Measurements from ENCODE around the gene KRT6A.
"Not testable (repeated sequence)": the region's sequence is repeated elsewhere in the genome, so short reads cannot be mapped to it uniquely, and the experiment has no call there.

Gene KRT6A

DNA sequence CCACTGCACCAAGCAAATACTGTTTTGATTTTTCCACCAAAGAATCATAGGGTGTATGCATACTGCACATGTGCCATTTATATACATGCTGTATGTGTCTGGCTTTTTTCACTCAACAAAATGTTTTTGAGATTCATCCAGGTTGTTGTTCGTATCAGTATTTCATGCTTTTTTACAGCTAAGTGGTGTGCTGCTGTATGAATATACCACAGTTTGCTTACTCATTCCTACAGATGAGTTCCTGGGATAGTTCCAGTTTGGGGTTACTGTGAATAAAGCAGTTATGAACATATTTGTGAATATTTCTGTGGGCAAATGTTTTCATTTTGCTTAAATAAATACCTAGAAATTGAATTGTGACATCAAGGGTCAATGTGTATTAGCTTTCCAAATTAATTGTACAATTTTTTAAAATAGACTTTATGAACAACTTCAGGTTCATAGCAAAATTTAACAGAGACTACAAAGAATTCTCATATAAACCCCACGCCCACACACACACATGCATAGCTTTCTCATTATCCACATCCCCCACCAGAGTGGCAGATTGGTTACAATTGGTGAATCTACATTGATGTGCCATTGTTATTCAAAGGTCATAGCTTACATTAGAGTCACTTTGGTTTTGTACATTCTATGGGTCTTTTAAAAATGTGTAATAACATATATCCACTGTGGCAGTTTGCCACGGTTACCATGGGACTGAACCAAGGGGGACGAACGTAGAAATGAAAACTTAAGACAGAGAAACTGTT, 6.9 kb upstream of the KRT6A start:
- no peak for DNase-seq

- no peak for DNase-seq
Measured at GRCh38 chr12:52498946-52499345, 5.9 kb upstream of the KRT6A start.

- DNase-seq = no peak
Measured at GRCh38 chr12:52497975-52498374, 4.9 kb upstream of the KRT6A start.

GRCh38 chr12:52496590-52497071, 3.6 kb upstream of the KRT6A start:
- no peak for DNase-seq

DNA sequence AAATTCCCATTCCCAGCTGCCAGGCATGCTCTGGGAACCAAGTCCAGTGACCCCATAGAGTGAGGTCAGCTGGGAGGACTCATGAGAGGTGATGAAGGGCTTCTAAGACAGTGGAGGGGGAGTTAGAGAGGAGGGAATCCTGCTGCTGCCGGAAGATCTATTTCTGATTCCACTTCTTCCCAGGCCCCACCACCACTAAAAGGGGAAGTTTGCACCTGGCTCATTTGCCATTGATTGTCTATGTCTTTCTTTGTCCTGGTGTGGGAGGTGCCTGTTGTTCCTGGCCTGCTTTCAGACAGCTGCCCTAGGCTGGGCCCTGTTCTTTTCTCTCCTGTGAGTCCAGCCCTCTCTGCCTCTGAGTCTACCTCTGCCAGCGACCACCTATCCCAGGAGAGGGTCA, 3.0 kb upstream of the KRT6A start:
- no peak for DNase-seq

- DNase-seq = no peak
Measured at GRCh38 chr12:52495389-52495788, 2.3 kb upstream of the KRT6A start.

DNA sequence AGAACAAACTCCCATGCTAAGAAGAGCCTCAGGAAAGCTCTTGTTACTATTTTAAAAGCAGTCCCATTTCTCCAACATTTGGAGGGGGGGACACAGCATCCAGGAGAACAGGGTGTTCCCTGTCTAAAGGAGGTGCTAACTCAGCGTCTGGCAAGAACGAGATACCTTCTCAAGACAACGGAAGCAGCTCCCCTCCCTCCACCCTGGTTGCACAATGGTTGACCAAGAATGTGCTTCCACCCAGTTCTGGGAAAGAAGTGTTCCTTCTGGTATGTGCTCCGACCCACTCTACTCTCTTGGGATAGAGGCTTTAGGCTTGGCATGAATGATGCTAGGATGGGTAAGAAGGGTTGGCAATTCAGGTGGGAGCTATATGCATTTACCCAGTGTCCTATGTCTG, 1.5 kb upstream of the KRT6A start:
- no peak for DNase-seq

- DNase-seq = no peak
Measured at GRCh38 chr12:52494100-52494499, 1.0 kb upstream of the KRT6A start.

- not testable (repeated sequence) for DNase-seq
Measured at GRCh38 chr12:52492405-52492804, 652 bp downstream of the KRT6A start.

GRCh38 chr12:52491495-52491894, 1.6 kb downstream of the KRT6A start:
- DNase-seq = not testable (repeated sequence)

GRCh38 chr12:52488736-52489135, 4.3 kb downstream of the KRT6A start:
- no peak for DNase-seq

- not testable (repeated sequence) for DNase-seq
Measured at GRCh38 chr12:52487744-52488443, 5.2 kb downstream of the KRT6A start.

GRCh38 chr12:52487211-52487610, 5.8 kb downstream of the KRT6A start:
- no peak for DNase-seq

- DNase-seq = no peak
Measured at GRCh38 chr12:52486166-52487105, 6.6 kb downstream of the KRT6A start.

DNA sequence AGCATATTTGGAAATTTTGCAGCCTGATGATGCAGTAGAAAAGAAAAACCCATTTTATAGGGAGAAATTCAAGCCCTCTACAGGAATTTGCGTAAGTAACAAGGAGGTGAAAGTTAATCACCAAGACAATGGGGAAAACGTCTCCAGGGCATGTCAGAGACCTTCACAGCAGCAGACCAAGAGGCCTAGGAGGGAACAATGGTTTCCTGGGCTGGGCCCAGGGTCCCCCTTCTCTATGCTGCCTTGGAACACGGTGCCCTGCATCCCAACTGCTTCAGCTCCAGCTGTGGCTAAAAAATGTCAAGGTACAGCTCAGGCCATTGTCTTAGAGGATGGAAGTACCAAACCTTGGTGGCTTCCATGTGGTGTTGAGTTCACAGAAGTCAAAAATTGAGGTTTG, 13.0 kb downstream of the KRT6A start:
- DNase-seq = no peak

GRCh38 chr12:52477651-52478050, 15.4 kb downstream of the KRT6A start:
- no peak for DNase-seq

- DNase-seq = no peak
Measured at GRCh38 chr12:52474212-52474611, 18.8 kb downstream of the KRT6A start.

DNA sequence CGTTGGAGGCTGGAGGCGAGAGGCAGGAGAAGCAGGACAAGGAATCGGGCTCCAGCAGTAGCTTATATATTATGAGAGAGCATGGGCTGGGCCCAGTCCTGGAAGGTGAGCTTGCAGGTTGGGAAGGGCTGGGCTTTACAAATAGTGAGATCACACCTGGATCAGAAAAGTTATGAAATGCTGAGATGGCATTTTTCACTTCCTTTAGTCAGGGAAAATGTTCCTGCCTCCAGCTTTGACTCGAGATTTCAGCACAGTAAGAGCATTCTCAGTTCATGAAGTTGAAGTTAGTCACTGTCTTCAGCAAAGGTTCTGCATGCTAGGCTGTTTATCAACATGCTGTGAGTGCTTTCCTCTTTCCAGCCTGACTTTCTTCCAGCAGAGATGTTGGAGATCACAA, 19.3 kb downstream of the KRT6A start, which contains the start of gene KRT6C:
Gene KRT6C, minus strand, starts transcription at position 38 of the 400 bp plus-strand sequence. CDS start 68 bp downstream, outside the sequence.
- no peak for DNase-seq

- no peak for DNase-seq
Measured at GRCh38 chr12:52469853-52470252, 23.2 kb downstream of the KRT6A start.

DNA sequence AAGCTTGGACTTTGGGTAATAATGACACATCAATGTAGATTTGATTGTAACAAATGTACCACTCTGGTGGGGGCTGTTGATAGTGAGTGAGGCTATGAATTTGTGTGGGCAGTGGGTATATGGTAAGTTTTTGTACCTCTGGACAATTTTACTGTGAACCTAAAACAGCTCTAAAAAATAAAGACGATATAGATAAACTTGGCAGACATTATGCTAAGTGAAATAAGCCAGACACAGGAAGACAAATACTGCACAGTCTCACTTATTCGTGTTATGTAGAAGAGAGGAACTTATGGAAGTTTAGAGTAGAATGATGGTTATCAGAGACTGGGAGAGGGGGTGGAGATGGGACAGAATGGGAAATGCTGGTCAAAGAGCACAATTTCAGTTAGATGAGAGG, 28.2 kb downstream of the KRT6A start:
- DNase-seq = no peak

DNA sequence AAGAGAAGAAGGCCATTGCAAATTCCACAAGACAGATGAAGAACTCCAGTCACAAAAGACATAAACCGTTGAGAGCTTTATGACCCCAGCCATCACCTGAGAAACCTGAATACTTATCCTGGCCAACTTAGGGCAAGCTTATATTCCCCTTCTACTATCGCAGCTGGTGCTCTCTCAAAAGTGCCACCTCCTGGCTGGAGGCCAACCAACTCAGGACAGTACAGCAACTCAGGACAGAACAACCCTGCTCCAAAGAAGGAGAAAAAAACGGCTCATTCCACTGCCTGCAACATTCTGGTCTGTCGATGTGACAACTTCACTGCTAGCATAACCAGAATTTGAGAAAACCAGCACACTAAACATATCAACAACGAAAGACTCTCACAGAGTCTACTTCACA, 31.4 kb downstream of the KRT6A start:
- no peak for DNase-seq

DNA sequence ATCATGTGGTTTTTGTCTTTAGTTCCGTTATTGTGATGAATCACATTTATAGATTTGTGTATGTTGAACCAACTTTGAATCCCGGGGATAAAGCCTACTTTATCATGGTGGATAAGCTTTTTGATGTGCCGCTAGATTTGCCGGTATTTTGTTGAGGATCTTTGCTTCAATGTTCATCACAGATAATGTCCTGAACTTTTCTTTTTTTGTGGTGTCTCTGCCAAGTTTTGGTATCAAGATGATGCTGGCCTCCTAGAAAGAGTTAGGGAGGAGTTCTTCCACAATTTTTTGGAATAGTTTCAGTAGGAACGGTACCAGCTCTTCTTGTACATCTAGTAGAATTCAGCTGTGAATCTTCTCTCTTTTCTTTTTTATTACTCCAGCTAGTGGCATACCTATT, 34.2 kb downstream of the KRT6A start:
- DNase-seq = no peak

- no peak for DNase-seq
Measured at GRCh38 chr12:52455821-52456220, 37.2 kb downstream of the KRT6A start.
